IMR-90 (cell line): ENCODE data around the gene DOCK1. TPM values are rescaled to one million over a fixed set of nuclear protein-coding genes. Genes with fewer than 3 reads are reported as not detected.

Source experiments
- ATAC-seq: fragments of 200-7000 bp; cut with Tn5 transposase; 2 replicates; pipeline ENCODE4 v1.9.1; 2020; ENCODE audit warnings: low read depth, mild to moderate bottlenecking, moderate library complexity
- BruUV-seq: library from RNA; stranded (reverse); fragments of 400-500 nt; replicated peaks from 2 replicates; lab custom pipeline; 2021; lab: Mats Ljungman, UMichigan
- CTCF ChIA-PET: fragments of 300-600 bp; formaldehyde crosslinking; extraction: SDS; loops from one replicate; lab custom pipeline; 2021; ENCODE audit warnings: antibody characterized with exemption; lab: Yijun Ruan, JAX
- POLR2A ChIA-PET: fragments of 300-600 bp; sonication (Branson Sonifier 250); formaldehyde crosslinking; loops from one replicate; lab custom pipeline; 2022; ENCODE audit warnings: antibody characterized with exemption; ENCODE audit not compliant: unreplicated experiment; lab: Charles Lee
- DNase-seq: peaks from one replicate; pipeline ENCODE4 v3.0.0; 2013
- H2AFZ ChIP-seq: replicated peaks from 2 replicates; pipeline ENCODE3; 2013; ENCODE audit warnings: low read length, mild to moderate bottlenecking; ENCODE audit not compliant: poor library complexity
- H2AK5ac ChIP-seq: 2 replicates; pipeline ENCODE4 v1.6.1; 2013; ENCODE audit warnings: low read depth, low read length, inconsistent platforms
- H2AK9ac ChIP-seq: replicated peaks from 2 replicates; pipeline ENCODE3; 2013; ENCODE audit warnings: mild to moderate bottlenecking, low read depth, low read length, moderate library complexity; ENCODE audit not compliant: poor library complexity
- H2BK120ac ChIP-seq: 2 replicates; pipeline ENCODE4 v1.6.1; 2013; ENCODE audit warnings: low read depth, low read length, inconsistent platforms
- H2BK15ac ChIP-seq: 3 replicates; pipeline ENCODE4 v1.6.1; 2013; ENCODE audit warnings: low read depth, low read length, inconsistent platforms
- H2BK20ac ChIP-seq: 2 replicates; pipeline ENCODE4 v1.6.1; 2013; ENCODE audit warnings: low read depth, mild to moderate bottlenecking, inconsistent platforms, low read length, moderate library complexity
- H2BK5ac ChIP-seq: 2 replicates; pipeline ENCODE4 v1.6.1; 2013; ENCODE audit warnings: mild to moderate bottlenecking, low read depth, low read length, inconsistent platforms; ENCODE audit not compliant: poor library complexity, severe bottlenecking
- H3K14ac ChIP-seq: replicated peaks from 2 replicates; pipeline ENCODE4 v1.6.1; 2013; ENCODE audit warnings: low read depth, low read length, inconsistent platforms
- H3K18ac ChIP-seq: 2 replicates; pipeline ENCODE4 v1.6.1; 2013; ENCODE audit warnings: low read depth, low read length, control low read depth
- H3K23ac ChIP-seq: 2 replicates; pipeline ENCODE4 v1.6.1; 2013; ENCODE audit warnings: low read depth, low read length, inconsistent platforms
- H3K27ac ChIP-seq: 2 replicates; pipeline ENCODE4 v1.5.1; 2013; ENCODE audit warnings: mild to moderate bottlenecking, control low read depth, low read length; ENCODE audit not compliant: insufficient read depth
- H3K27me3 ChIP-seq: 2 replicates; pipeline ENCODE4 v1.6.1; 2013; ENCODE audit warnings: low read length; ENCODE audit not compliant: control insufficient read depth, insufficient read depth
- H3K36me3 ChIP-seq: 2 replicates; pipeline ENCODE4 v1.6.1; 2013; ENCODE audit warnings: low read length, mixed read lengths; ENCODE audit not compliant: control insufficient read depth, insufficient read depth
- H3K4ac ChIP-seq: 2 replicates; pipeline ENCODE4 v1.6.1; 2013; ENCODE audit warnings: low read depth, low read length, inconsistent platforms
- H3K4me1 ChIP-seq: 2 replicates; pipeline ENCODE4 v1.6.1; 2013; ENCODE audit warnings: low read length, mixed read lengths; ENCODE audit not compliant: control insufficient read depth, insufficient read depth
- H3K4me2 ChIP-seq: 2 replicates; pipeline ENCODE4 v1.6.1; 2013; ENCODE audit warnings: low read depth, mild to moderate bottlenecking, control low read depth, low read length, moderate library complexity
- H3K4me3 ChIP-seq: 2 replicates; pipeline ENCODE4 v1.5.1; 2013; ENCODE audit warnings: low read depth, mild to moderate bottlenecking, control low read depth, low read length, moderate library complexity; ENCODE audit not compliant: insufficient read depth
- H3K56ac ChIP-seq: 2 replicates; pipeline ENCODE4 v1.6.1; 2013; ENCODE audit warnings: low read length, inconsistent platforms; ENCODE audit not compliant: insufficient read depth; ENCODE audit errors: extremely low read depth
- H3K79me1 ChIP-seq, 2 experiments: 2 replicates each; pipeline ENCODE4 v1.6.1; 2013; ENCODE audit warnings: low read length in 2 of 2, inconsistent platforms in 1 of 2, low read depth in 1 of 2
- H3K9ac ChIP-seq: 2 replicates; pipeline ENCODE4 v1.6.1; 2013; ENCODE audit warnings: low read depth, low read length, control low read depth
- H3K9me1 ChIP-seq: 2 replicates; pipeline ENCODE4 v1.6.1; 2013; ENCODE audit warnings: low read length, inconsistent platforms; ENCODE audit not compliant: insufficient read depth
- H3K9me3 ChIP-seq: 2 replicates; pipeline ENCODE4 v1.6.1; 2013; ENCODE audit warnings: low read length; ENCODE audit not compliant: control insufficient read depth, insufficient read depth
- H4K20me1 ChIP-seq: 2 replicates; pipeline ENCODE4 v1.6.1; 2013; ENCODE audit warnings: low read length, inconsistent platforms; ENCODE audit not compliant: insufficient read depth
- H4K5ac ChIP-seq: 2 replicates; pipeline ENCODE4 v1.6.1; 2013; ENCODE audit warnings: mild to moderate bottlenecking, low read depth, low read length, control low read depth
- H4K8ac ChIP-seq, 2 experiments: 2 replicates each; pipeline ENCODE4 v1.6.1; 2013; ENCODE audit warnings: low read depth in 2 of 2, low read length in 2 of 2, control low read depth in 1 of 2, inconsistent platforms in 1 of 2
- H4K91ac ChIP-seq: 2 replicates; pipeline ENCODE4 v1.6.1; 2013; ENCODE audit warnings: low read depth, low read length, inconsistent platforms; ENCODE audit not compliant: insufficient read depth
- BHLHE40 ChIP-seq: fragments of 150-350 bp; IDR thresholded peaks from 2 replicates; pipeline ENCODE4 v1.6.1; 2016; ENCODE audit warnings: mild to moderate bottlenecking, low read depth, low read length
- CHD1 ChIP-seq: IDR thresholded peaks from 2 replicates; pipeline ENCODE4 v1.6.1; 2012; ENCODE audit warnings: low read depth, low read length, improper control_type of control experiment
- MAFK ChIP-seq: IDR thresholded peaks from 2 replicates; pipeline ENCODE4 v1.6.1; 2012; ENCODE audit warnings: low read depth, low read length, improper control_type of control experiment
- MAZ ChIP-seq: IDR thresholded peaks from 2 replicates; pipeline ENCODE4 v1.6.1; 2012; ENCODE audit warnings: low read depth, mild to moderate bottlenecking, low read length, improper control_type of control experiment, moderate library complexity, borderline replicate concordance
- MXI1 ChIP-seq: IDR thresholded peaks from 2 replicates; pipeline ENCODE4 v1.6.1; 2012; ENCODE audit warnings: low read depth, mild to moderate bottlenecking, low read length, moderate library complexity, borderline replicate concordance
- NFE2L2 ChIP-seq: fragments of 150-350 bp; IDR thresholded peaks from 2 replicates; pipeline ENCODE4 v1.6.1; 2016; ENCODE audit warnings: low read depth, mild to moderate bottlenecking, low read length
- POLR2A ChIP-seq: IDR thresholded peaks from 2 replicates; pipeline ENCODE4 v1.6.1; 2012; ENCODE audit warnings: mild to moderate bottlenecking, low read depth, low read length
- RAD21 ChIP-seq: IDR thresholded peaks from 2 replicates; pipeline ENCODE4 v1.6.1; 2012; ENCODE audit warnings: low read length, improper control_type of control experiment
- RCOR1 ChIP-seq: IDR thresholded peaks from 2 replicates; pipeline ENCODE4 v1.6.1; 2012; ENCODE audit warnings: mild to moderate bottlenecking, low read length, improper control_type of control experiment; ENCODE audit not compliant: insufficient replicate concordance
- RFX5 ChIP-seq: IDR thresholded peaks from 2 replicates; pipeline ENCODE4 v1.8.0; 2012; ENCODE audit warnings: low read depth, mild to moderate bottlenecking, low read length, moderate library complexity
- SMC3 ChIP-seq: fragments of 150-350 bp; IDR thresholded peaks from 2 replicates; pipeline ENCODE4 v1.6.1; 2016; ENCODE audit warnings: low read depth, mild to moderate bottlenecking, antibody characterized with exemption, low read length, moderate library complexity
- WGBS, 2 experiments: methylation state at CpG; one replicate each; pipeline versions ENCODE4 v1.1.5 to v1.1.7; 2013; ENCODE audit warnings: missing lambda C conversion rate in 2 of 2; ENCODE audit not compliant: insufficient read length in 1 of 2; ENCODE audit errors: extremely low coverage in 2 of 2; 5-methylcytosine and 5-hydroxymethylcytosine counted together
- dilution Hi-C: fragments of 300-500 bp; cut with HindIII; formaldehyde crosslinking; loops from one replicate; pipeline ENCODE4 v1.14.3; 2018; ENCODE audit warnings: low sequenced_read_pairs; ENCODE audit not compliant: unreplicated experiment
- in situ Hi-C: fragments of 300-500 bp; cut with MboI; formaldehyde crosslinking; loops from 3 replicates; pipeline ENCODE4 v1.14.3; 2019; ENCODE audit warnings: low sequenced_read_pairs, inconsistent platforms, mixed read lengths
- intact Hi-C: fragments of 100-400 bp; cut with micrococcal nuclease; formaldehyde crosslinking; loops from 2 replicates; pipeline ENCODE4 v1.10.0; 2022
- polyA plus RNA-seq, 3 experiments: library from polyadenylated mRNA; depleted of rRNA; stranded (reverse); fragments of >200 nt; gene quantifications; 2 replicates each; pipeline ENCODE4 v1.2.3, GENCODE V29; 2012; ENCODE audit warnings: low replicate concordance in 1 of 3
- total RNA-seq: library from RNA; depleted of rRNA; stranded (reverse); fragments of >200 nt; gene quantifications from 2 replicates; pipeline ENCODE4 v1.2.3, GENCODE V29; 2012
- TF ChIP-seq, protein P1 (sequence below): conservative IDR thresholded peaks from 2 replicates; pipeline ENCODE4 v1.5.1; 2012; ENCODE audit warnings: mild to moderate bottlenecking, low read depth, low read length, improper control_type of control experiment
- TF ChIP-seq, protein P2 (sequence below): fragments of 150-350 bp; IDR thresholded peaks from 2 replicates; pipeline ENCODE4 v1.6.1; 2017; ENCODE audit warnings: mild to moderate bottlenecking, antibody characterized with exemption, low read length, low read depth

DOCK1 gene
- total and polyA plus RNA-seq, 2 of the 4 experiments (the other 2 are of a cell fraction) = 28.2 to 71.0 TPM

DNA sequence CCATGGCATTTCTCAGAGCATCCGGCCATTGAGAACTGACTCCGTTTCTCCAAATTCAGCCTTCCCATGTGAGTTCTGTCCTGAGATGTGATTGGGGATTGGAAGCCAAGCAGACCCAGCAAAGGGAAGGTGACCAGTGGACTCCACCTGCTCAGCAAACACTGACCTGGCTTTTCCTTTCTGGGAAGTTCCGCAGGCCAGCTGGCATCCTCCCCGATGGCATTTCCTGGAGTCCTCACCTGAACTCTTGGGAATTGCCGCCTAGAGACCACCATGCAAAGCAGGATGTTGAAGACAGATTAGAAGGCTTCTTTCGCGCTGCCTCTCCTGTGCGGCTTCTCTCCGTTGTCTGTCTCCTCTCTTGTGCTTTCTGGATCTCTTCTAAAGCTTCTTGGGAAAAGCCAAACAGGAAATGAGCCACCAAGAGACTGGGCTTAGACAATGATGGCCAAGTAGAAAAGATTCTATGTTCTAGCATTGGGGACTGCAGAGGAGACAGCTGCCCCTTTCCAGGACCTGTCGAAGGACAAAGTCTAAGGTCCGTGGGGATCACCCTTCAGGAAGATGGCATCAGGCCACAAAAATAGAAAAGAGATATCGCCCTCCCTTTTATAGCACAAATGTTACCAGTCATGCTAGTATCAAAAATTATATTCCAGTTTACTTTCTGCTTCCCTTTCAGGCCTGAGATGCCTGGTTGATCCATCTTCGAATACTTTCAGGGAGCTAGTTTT is 394.9 kb downstream of the DOCK1 start:
- dilution Hi-C loops (no loop called here), intact Hi-C loops (no loop called here), in situ Hi-C loops (no loop called here)
- H3K56ac ChIP-seq = no peak overlapping the region
- POLR2A ChIA-PET = no interaction called here
- ATAC-seq (no peak), DNase-seq (no peak)
- TF ChIP-seq RFX5 (no peak), MAZ (no peak), RAD21 (no peak), MAFK (no peak), CHD1 (no peak), NFE2L2 (no peak), RCOR1 (no peak), BHLHE40 (no peak), MXI1 (no peak), SMC3 (no peak), POLR2A (no peak)
- TF ChIP-seq, protein P1, sequence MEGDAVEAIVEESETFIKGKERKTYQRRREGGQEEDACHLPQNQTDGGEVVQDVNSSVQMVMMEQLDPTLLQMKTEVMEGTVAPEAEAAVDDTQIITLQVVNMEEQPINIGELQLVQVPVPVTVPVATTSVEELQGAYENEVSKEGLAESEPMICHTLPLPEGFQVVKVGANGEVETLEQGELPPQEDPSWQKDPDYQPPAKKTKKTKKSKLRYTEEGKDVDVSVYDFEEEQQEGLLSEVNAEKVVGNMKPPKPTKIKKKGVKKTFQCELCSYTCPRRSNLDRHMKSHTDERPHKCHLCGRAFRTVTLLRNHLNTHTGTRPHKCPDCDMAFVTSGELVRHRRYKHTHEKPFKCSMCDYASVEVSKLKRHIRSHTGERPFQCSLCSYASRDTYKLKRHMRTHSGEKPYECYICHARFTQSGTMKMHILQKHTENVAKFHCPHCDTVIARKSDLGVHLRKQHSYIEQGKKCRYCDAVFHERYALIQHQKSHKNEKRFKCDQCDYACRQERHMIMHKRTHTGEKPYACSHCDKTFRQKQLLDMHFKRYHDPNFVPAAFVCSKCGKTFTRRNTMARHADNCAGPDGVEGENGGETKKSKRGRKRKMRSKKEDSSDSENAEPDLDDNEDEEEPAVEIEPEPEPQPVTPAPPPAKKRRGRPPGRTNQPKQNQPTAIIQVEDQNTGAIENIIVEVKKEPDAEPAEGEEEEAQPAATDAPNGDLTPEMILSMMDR = no peak
- TF ChIP-seq, protein P2, sequence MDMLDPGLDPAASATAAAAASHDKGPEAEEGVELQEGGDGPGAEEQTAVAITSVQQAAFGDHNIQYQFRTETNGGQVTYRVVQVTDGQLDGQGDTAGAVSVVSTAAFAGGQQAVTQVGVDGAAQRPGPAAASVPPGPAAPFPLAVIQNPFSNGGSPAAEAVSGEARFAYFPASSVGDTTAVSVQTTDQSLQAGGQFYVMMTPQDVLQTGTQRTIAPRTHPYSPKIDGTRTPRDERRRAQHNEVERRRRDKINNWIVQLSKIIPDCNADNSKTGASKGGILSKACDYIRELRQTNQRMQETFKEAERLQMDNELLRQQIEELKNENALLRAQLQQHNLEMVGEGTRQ = no peak
- no TSS peak for BruUV-seq
- H2AK9ac ChIP-seq = no peak overlapping the region
- H3K4me1 ChIP-seq = no peaks in the 10 kb centered on the region
- no peak overlapping the region for H3K27ac ChIP-seq
- no peaks in the 10 kb centered on the region for H3K9me3 ChIP-seq
- peaks cover 3% of the 10 kb centered on the region for H3K36me3 ChIP-seq
- H4K5ac ChIP-seq = no peak overlapping the region
- peaks cover 11% of the 10 kb centered on the region; the same call in 1 of the 2 replicates for H3K9me1 ChIP-seq
- no peak overlapping the region for H3K9ac ChIP-seq
- H4K20me1 ChIP-seq = peaks cover 7% of the 10 kb centered on the region; the same call in 1 of the 2 replicates
- no peak overlapping the region for H3K4me3 ChIP-seq
- H3K4me2 ChIP-seq = no peak overlapping the region
- H2BK15ac ChIP-seq = no peak overlapping the region
- no peak overlapping the region for H3K18ac ChIP-seq
- no peak overlapping the region for H2BK20ac ChIP-seq
- WGBS, 2 experiments = no CpG with 5 or more reads among the region's 13 CpGs
- no peak overlapping the region for H3K23ac ChIP-seq
- H3K14ac ChIP-seq = no peak overlapping the region
- no peak overlapping the region for H3K4ac ChIP-seq
- CTCF ChIA-PET = no interaction called here
- no peak overlapping the region for H2BK5ac ChIP-seq
- no peak overlapping the region for H2BK120ac ChIP-seq
- peaks cover 7 to 13% of the 10 kb centered on the region in 2 experiments; a peak in 3 of 4 replicates for H3K79me1 ChIP-seq
- no peaks in the 10 kb centered on the region for H3K27me3 ChIP-seq
- H2AK5ac ChIP-seq = no peak overlapping the region
- H4K91ac ChIP-seq = no peak overlapping the region
- H2AFZ ChIP-seq = no peak overlapping the region
- H4K8ac ChIP-seq = no peak overlapping the region
